Cardiac muscle cell (in vitro differentiated cells and primary cell): ENCODE measurements around the gene RGP1. TPM values are rescaled to one million over a fixed set of nuclear protein-coding genes. Genes with fewer than 3 reads are reported as not detected.

Experiments
- DNase-seq, 2 donors: peaks; one replicate each; pipeline versions ENCODE4 v3.0.0 to v3.0.0-alpha.2; 2010 to 2017; ENCODE audit warnings: low read depth in 1 of 2, low spot score in 1 of 2
- H3K27ac ChIP-seq: fragments of 200-600 bp; sonication (generic); 2 replicates; pipeline ENCODE4 v1.5.1; 2016
- H3K27me3 ChIP-seq: fragments of 200-600 bp; sonication (generic); 2 replicates; pipeline ENCODE4 v1.6.0; 2016; ENCODE audit warnings: control low read depth
- H3K36me3 ChIP-seq: fragments of 200-600 bp; sonication (generic); 2 replicates; pipeline ENCODE4 v1.5.1; 2016; ENCODE audit warnings: control low read depth
- H3K4me1 ChIP-seq: fragments of 200-600 bp; sonication (generic); 2 replicates; pipeline ENCODE4 v1.8.1; 2017; ENCODE audit warnings: low read depth, mild to moderate bottlenecking, mixed run types
- H3K4me3 ChIP-seq: fragments of 200-600 bp; sonication (generic); 2 replicates; pipeline ENCODE4 v1.5.1; 2016; ENCODE audit warnings: mild to moderate bottlenecking
- H3K9me3 ChIP-seq: fragments of 200-600 bp; sonication (generic); 2 replicates; pipeline ENCODE4 v1.5.1; 2017; ENCODE audit warnings: low read depth, mild to moderate bottlenecking, control low read depth
- CTCF ChIP-seq: IDR thresholded peaks from 2 replicates; pipeline ENCODE4 v1.5.1; 2012; ENCODE audit warnings: low read depth, mild to moderate bottlenecking, low read length
- polyA plus RNA-seq: library from polyadenylated mRNA; unstranded; fragments of >200 nt; fragmentation: Nextera tagmentation; extraction: Ambion mirVana; gene quantifications from 2 replicates; pipeline ENCODE4 v1.2.1, GENCODE V29; 2016
- total RNA-seq: library from RNA; depleted of rRNA; stranded (reverse); fragments of >200 nt; gene quantifications from 2 replicates; pipeline ENCODE4 v1.2.3, GENCODE V29; 2016

RGP1 gene
- total and polyA plus RNA-seq, 2 experiments from 2014 or later, result 17.9 to 30.4 TPM

- DNase-seq, result no peak
- Histone ChIP-seq H3K36me3 (no peaks in the 10 kb centered on the region), H3K4me1 (peaks cover 17% of the 10 kb centered on the region), H3K4me3 (no peak overlapping the region), H3K27me3 (no peaks in the 10 kb centered on the region), H3K27ac (no peak overlapping the region), H3K9me3 (no peaks in the 10 kb centered on the region)
- no peak for TF ChIP-seq CTCF
These were observed 40.9 kb downstream of the RGP1 start for GRCh38 chr9:35790025-35790384.

- H3K27ac ChIP-seq, result no peak overlapping the region
- no peaks in the 10 kb centered on the region for H3K9me3 ChIP-seq
- TF ChIP-seq CTCF, result peak; percentile 86
- H3K27me3 ChIP-seq, result no peaks in the 10 kb centered on the region
- H3K4me3 ChIP-seq, result peak overlapping the region; percentile 20
- H3K36me3 ChIP-seq, result no peaks in the 10 kb centered on the region
- H3K4me1 ChIP-seq, result peaks cover 17% of the 10 kb centered on the region
- peak; percentile 88 to 94 for DNase-seq
These were observed 41.6 kb downstream of the RGP1 start for GRCh38 chr9:35790385-35791296.

- peaks cover 17% of the 10 kb centered on the region for H3K4me1 ChIP-seq
- no peak for TF ChIP-seq CTCF
- peak; percentile 58 to 78 for DNase-seq
These were observed 42.3 kb downstream of the RGP1 start, which contains the start of gene NPR2 for GRCh38 chr9:35791297-35791921. Gene NPR2, plus strand, starts transcription at chr9:35791591. Its CDS starts 818 bp downstream, at chr9:35792409.

GRCh38 chr9:35792024-35792813 is 43.1 kb downstream of the RGP1 start:
- TF ChIP-seq CTCF, result no peak
- Histone ChIP-seq H3K9me3 (no peaks in the 10 kb centered on the region), H3K27me3 (no peaks in the 10 kb centered on the region), H3K4me3 (peak overlapping the region; percentile 20), H3K4me1 (peaks cover 17% of the 10 kb centered on the region), H3K27ac (no peak overlapping the region), H3K36me3 (no peaks in the 10 kb centered on the region)
- DNase-seq, result no peak

More at GRCh38 chr9:35791297-35791921, 42.3 kb downstream of the RGP1 start, which contains the start of gene NPR2:
- H3K27ac ChIP-seq, result peak within 1 kb of the TSS; percentile 5
- H3K4me3 ChIP-seq, result peak within 1 kb of the TSS; percentile 20
- H3K9me3 ChIP-seq, result no peaks in the 10 kb centered on the region
- no peaks in the 10 kb centered on the region for H3K36me3 ChIP-seq
- no peaks in the 10 kb centered on the region for H3K27me3 ChIP-seq

- no peak for DNase-seq
- H3K4me3 ChIP-seq, result no peak overlapping the region
- peaks cover 17% of the 10 kb centered on the region for H3K4me1 ChIP-seq
- no peak overlapping the region for H3K27ac ChIP-seq
- no peaks in the 10 kb centered on the region for H3K9me3 ChIP-seq
- TF ChIP-seq CTCF, result no peak
- no peaks in the 10 kb centered on the region for H3K27me3 ChIP-seq
- no peaks in the 10 kb centered on the region for H3K36me3 ChIP-seq
These were observed 43.7 kb downstream of the RGP1 start for GRCh38 chr9:35792826-35793225.
